Measurements from ENCODE around the gene MYO7B. TPM values are rescaled to one million over a fixed set of nuclear protein-coding genes. Genes with fewer than 3 reads are reported as not detected.

MYO7B gene
- total and polyA plus RNA-seq, 2 donors (not counting 1 experiment from before 2014, with no cell fraction given) = 5.0 to 68.2 TPM

GRCh38 chr2:127631997-127632581 lies 96.6 kb downstream of the MYO7B start:
- H3K9ac ChIP-seq (ENCODE audit: low read length) = peak overlapping the region; percentile 25
- intact Hi-C loops (cut with micrococcal nuclease) = no loop called here
- no peaks in the 10 kb centered on the region for H3K36me3 ChIP-seq (replicated peaks in 1 of 2; ENCODE audit: control extremely low read depth in 1 of 2, control insufficient read depth in 1 of 2, extremely low read depth in 1 of 2, insufficient read depth in 2 of 2, low read length in 1 of 2)
- CTCF ChIA-PET = interaction anchor here (0.7 to 4.1 kb wide), 5 partner anchors 8 to 41 kb away, joined by 3 to 22 read pairs (median 4); no protein-coding TSS in a partner anchor
- DNase-seq (no peak), ATAC-seq (ENCODE audit: low read depth) (no peak)
- H3K27ac Mint-ChIP-seq = peak overlapping the region; percentile 96
- peak overlapping the region; percentile 13 for H2AFZ ChIP-seq (ENCODE audit: insufficient read depth, low read depth, low read length, poor library complexity, severe bottlenecking)
- H3K27me3 Mint-ChIP-seq = no peaks in the 10 kb centered on the region
- TF ChIP-seq, protein P1, sequence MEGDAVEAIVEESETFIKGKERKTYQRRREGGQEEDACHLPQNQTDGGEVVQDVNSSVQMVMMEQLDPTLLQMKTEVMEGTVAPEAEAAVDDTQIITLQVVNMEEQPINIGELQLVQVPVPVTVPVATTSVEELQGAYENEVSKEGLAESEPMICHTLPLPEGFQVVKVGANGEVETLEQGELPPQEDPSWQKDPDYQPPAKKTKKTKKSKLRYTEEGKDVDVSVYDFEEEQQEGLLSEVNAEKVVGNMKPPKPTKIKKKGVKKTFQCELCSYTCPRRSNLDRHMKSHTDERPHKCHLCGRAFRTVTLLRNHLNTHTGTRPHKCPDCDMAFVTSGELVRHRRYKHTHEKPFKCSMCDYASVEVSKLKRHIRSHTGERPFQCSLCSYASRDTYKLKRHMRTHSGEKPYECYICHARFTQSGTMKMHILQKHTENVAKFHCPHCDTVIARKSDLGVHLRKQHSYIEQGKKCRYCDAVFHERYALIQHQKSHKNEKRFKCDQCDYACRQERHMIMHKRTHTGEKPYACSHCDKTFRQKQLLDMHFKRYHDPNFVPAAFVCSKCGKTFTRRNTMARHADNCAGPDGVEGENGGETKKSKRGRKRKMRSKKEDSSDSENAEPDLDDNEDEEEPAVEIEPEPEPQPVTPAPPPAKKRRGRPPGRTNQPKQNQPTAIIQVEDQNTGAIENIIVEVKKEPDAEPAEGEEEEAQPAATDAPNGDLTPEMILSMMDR (IDR thresholded peaks at IDR 0.05) = no peak
- no peak for TF ChIP-seq EZH2 (IDR thresholded peaks at IDR 0.05; ENCODE audit: borderline replicate concordance, insufficient read depth, low read depth, low read length, poor library complexity, severe bottlenecking)
- peak overlapping the region; percentile 80 to 92 for H3K27ac ChIP-seq (ENCODE audit: low read length in 2 of 2)
- H3K27me3 ChIP-seq (replicated peaks in 1 of 4; ENCODE audit: control extremely low read depth in 1 of 4, control insufficient read depth in 3 of 4, insufficient read depth in 4 of 4, low read length in 3 of 4) = no peaks in the 10 kb centered on the region
- H3K79me2 ChIP-seq (ENCODE audit: control insufficient read depth, insufficient read depth, low read length) = no peaks in the 10 kb centered on the region
- no peaks in the 10 kb centered on the region for H3K9me3 ChIP-seq (ENCODE audit: control extremely low read depth in 1 of 3, control insufficient read depth in 2 of 3, insufficient read depth in 1 of 3, low read length in 2 of 3)
- peak overlapping the region in 1 of 5 experiments; percentile 9 for H3K4me3 ChIP-seq (ENCODE audit: control extremely low read depth in 1 of 5, extremely low read depth in 1 of 5, insufficient read depth in 1 of 5, low read depth in 2 of 5, low read length in 4 of 5)
- POLR2A ChIA-PET = interaction anchor here (0.5 to 2.5 kb wide), 4 partner anchors 8 to 295 kb away, joined by 3 to 10 read pairs (median 6); no protein-coding TSS in a partner anchor
- WGBS (ENCODE audit: insufficient coverage) = 56% methylated on average over 17 of the region's 17 CpGs
- H3K4me3 Mint-ChIP-seq = peak overlapping the region; percentile 77
- no peaks in the 10 kb centered on the region for H4K20me1 ChIP-seq (ENCODE audit: control insufficient read depth, insufficient read depth, low read length, poor library complexity, severe bottlenecking)
- peaks cover 91% of the 10 kb centered on the region for H3K4me1 Mint-ChIP-seq
- peaks cover 79 to 90% of the 10 kb centered on the region in 2 donors for H3K4me1 ChIP-seq (ENCODE audit: control insufficient read depth in 2 of 2, insufficient read depth in 2 of 2, low read length in 2 of 2)
- H3K4me2 ChIP-seq (replicated peaks; ENCODE audit: low read depth, low read length, poor library complexity, severe bottlenecking) = peak overlapping the region; percentile 71
- no peaks in the 10 kb centered on the region for H3K9me3 Mint-ChIP-seq (ENCODE audit: insufficient read depth)

Data from B cell (primary cell).